Measurements from ENCODE around the gene RCC2. TPM values are rescaled to one million over a fixed set of nuclear protein-coding genes. Genes with fewer than 3 reads are reported as not detected.

The RCC2 gene
- total RNA-seq, 1 experiment from 2014 or later = 473 TPM

DNA sequence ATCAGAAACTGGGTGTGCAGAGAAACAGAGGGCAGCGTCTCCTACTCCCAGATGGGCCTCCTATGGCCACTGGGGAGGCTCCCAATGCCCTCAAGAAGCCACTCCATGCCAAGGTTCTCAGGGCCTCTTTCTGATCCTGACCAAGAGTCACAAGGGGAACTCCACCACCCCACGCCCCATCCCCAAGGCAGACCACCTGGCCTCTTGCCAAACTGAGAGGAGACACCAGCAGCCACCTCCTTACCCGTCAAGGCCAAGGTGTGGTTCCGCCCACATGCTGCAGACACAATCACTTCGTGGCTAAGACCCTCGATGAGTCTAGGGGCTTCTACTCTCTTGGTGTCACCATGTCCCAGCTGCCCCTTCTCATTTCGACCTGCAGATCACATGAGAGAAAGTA is 17.0 kb downstream of the RCC2 start:
- Histone ChIP-seq H3K18ac (ENCODE audit: insufficient read length, low read depth, low read length) (no peak overlapping the region), H3K4ac (ENCODE audit: low read depth, low read length) (no peak overlapping the region), H3K14ac (ENCODE audit: insufficient read depth, low read length) (no peak overlapping the region), H2BK5ac (ENCODE audit: insufficient read length, low read length) (no peak overlapping the region), H2BK12ac (ENCODE audit: insufficient read length, low read depth, low read length) (no peak overlapping the region), H2BK15ac (ENCODE audit: low read depth, low read length) (no peak overlapping the region), H3K23ac (ENCODE audit: insufficient read length, low read depth, low read length) (no peak overlapping the region), H4K20me1 (ENCODE audit: control insufficient read depth, insufficient read depth, insufficient read length) (peaks cover 3% of the 10 kb centered on the region), H3K9ac (ENCODE audit: extremely low read depth, insufficient read length, low read length) (no peak overlapping the region), H3K27ac (ENCODE audit: insufficient read length, low read depth, low read length) (no peak overlapping the region), H3K79me2 (ENCODE audit: insufficient read depth, low read length) (peaks cover 22% of the 10 kb centered on the region; the same call in 1 of the 2 replicates), H4K91ac (ENCODE audit: insufficient read length, low read depth, low read length) (no peak overlapping the region), H3T11ph (ENCODE audit: low read length) (no peak overlapping the region), H3K56ac (ENCODE audit: insufficient read length, low read depth, low read length) (no peak overlapping the region), H3K23me2 (ENCODE audit: insufficient read length, low read depth, low read length, poor library complexity, severe bottlenecking) (no peaks in the 10 kb centered on the region), H3K4me2 (ENCODE audit: insufficient read depth, insufficient read length, low read length) (no peak overlapping the region), H4K8ac (replicated peaks; ENCODE audit: insufficient read length, low read depth, low read length) (no peak overlapping the region), H3K27me3 (ENCODE audit: insufficient read depth, low read length) (no peaks in the 10 kb centered on the region), H2BK120ac (ENCODE audit: low read depth, low read length, poor library complexity, severe bottlenecking) (no peak overlapping the region), H4K5ac (ENCODE audit: insufficient read length, low read depth, low read length) (no peak overlapping the region), H2AK5ac (ENCODE audit: insufficient read length, low read length) (no peak overlapping the region), H3K9me3 (ENCODE audit: control insufficient read depth, low read depth, low read length) (no peaks in the 10 kb centered on the region), H2BK20ac (ENCODE audit: low read depth, low read length, poor library complexity, severe bottlenecking) (no peak overlapping the region), H3K4me1 (ENCODE audit: insufficient read depth, low read length) (no peaks in the 10 kb centered on the region), H3K79me1 (ENCODE audit: insufficient read depth, low read depth, low read length, poor library complexity, severe bottlenecking) (peaks cover 13% of the 10 kb centered on the region), H2AFZ (ENCODE audit: low read length) (no peak overlapping the region)
- TF ChIP-seq, protein P1, sequence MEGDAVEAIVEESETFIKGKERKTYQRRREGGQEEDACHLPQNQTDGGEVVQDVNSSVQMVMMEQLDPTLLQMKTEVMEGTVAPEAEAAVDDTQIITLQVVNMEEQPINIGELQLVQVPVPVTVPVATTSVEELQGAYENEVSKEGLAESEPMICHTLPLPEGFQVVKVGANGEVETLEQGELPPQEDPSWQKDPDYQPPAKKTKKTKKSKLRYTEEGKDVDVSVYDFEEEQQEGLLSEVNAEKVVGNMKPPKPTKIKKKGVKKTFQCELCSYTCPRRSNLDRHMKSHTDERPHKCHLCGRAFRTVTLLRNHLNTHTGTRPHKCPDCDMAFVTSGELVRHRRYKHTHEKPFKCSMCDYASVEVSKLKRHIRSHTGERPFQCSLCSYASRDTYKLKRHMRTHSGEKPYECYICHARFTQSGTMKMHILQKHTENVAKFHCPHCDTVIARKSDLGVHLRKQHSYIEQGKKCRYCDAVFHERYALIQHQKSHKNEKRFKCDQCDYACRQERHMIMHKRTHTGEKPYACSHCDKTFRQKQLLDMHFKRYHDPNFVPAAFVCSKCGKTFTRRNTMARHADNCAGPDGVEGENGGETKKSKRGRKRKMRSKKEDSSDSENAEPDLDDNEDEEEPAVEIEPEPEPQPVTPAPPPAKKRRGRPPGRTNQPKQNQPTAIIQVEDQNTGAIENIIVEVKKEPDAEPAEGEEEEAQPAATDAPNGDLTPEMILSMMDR (conservative IDR thresholded peaks at IDR 0.05) = no peak
- no CpG with 5 or more reads among the region's 7 CpGs for WGBS (ENCODE audit: extremely low coverage, insufficient read length, low lambda C conversion rate)
- no peaks in the 10 kb centered on the region for H3K27me3 Mint-ChIP-seq (ENCODE audit: low read depth)
- H3K9me3 Mint-ChIP-seq = no peaks in the 10 kb centered on the region
- H3K4me1 Mint-ChIP-seq = peaks cover 8 to 17% of the 10 kb centered on the region in 2 experiments
- peak overlapping the region; percentile 68 to 88 (median 87); a peak in 6 of 7 replicates for H3K27ac Mint-ChIP-seq
- H3K36me3 Mint-ChIP-seq (ENCODE audit: insufficient read depth in 1 of 3, low read depth in 3 of 3) = peaks cover 72 to 100% (median 98%) of the 10 kb centered on the region in 3 experiments
- H3K4me3 Mint-ChIP-seq = no peak overlapping the region
- no peak for DNase-seq
